ENCODE results near the gene ORM1. TPM values are rescaled to one million over a fixed set of nuclear protein-coding genes. Genes with fewer than 3 reads are reported as not detected.
"Not testable (repeated sequence)": the region's sequence is repeated elsewhere in the genome, so short reads cannot be mapped to it uniquely, and the experiment has no call there.

ORM1 gene
- 4.0 and 4.4 TPM in 2 replicates for total RNA-seq (2021)
- long read RNA-seq: 0 reads

- not testable (repeated sequence) for H3K27me3 ChIP-seq (ENCODE audit: insufficient read depth, low read length); H4K91ac ChIP-seq (ENCODE audit: insufficient read length, low read depth, low read length); H3K23ac ChIP-seq (ENCODE audit: insufficient read length, low read depth, low read length); H3K4me2 ChIP-seq (ENCODE audit: insufficient read depth, insufficient read length, low read length); H3K9me3 Mint-ChIP-seq; H3K14ac ChIP-seq (ENCODE audit: insufficient read depth, low read length); H2AFZ ChIP-seq (ENCODE audit: low read length); H3K4me3 Mint-ChIP-seq; H3K9ac ChIP-seq (ENCODE audit: extremely low read depth, insufficient read length, low read length); H4K8ac ChIP-seq (replicated peaks; ENCODE audit: insufficient read length, low read depth, low read length); H3K27ac ChIP-seq (ENCODE audit: insufficient read length, low read depth, low read length); H3K4ac ChIP-seq (ENCODE audit: low read depth, low read length); H3K23me2 ChIP-seq (ENCODE audit: insufficient read length, low read depth, low read length, poor library complexity, severe bottlenecking); H3K56ac ChIP-seq (ENCODE audit: insufficient read length, low read depth, low read length); H3K4me1 Mint-ChIP-seq; H2BK5ac ChIP-seq (ENCODE audit: insufficient read length, low read length); H3K9me3 ChIP-seq (ENCODE audit: control insufficient read depth, low read depth, low read length); H3K27ac Mint-ChIP-seq; H3K79me1 ChIP-seq (ENCODE audit: insufficient read depth, low read depth, low read length, poor library complexity, severe bottlenecking); H2BK120ac ChIP-seq (ENCODE audit: low read depth, low read length, poor library complexity, severe bottlenecking); DNase-seq; H3K18ac ChIP-seq (ENCODE audit: insufficient read length, low read depth, low read length); H3K27me3 Mint-ChIP-seq (ENCODE audit: low read depth); H2AK5ac ChIP-seq (ENCODE audit: insufficient read length, low read length); H4K5ac ChIP-seq (ENCODE audit: insufficient read length, low read depth, low read length); H3K4me1 ChIP-seq (ENCODE audit: insufficient read depth, low read length); H4K20me1 ChIP-seq (ENCODE audit: control insufficient read depth, insufficient read depth, insufficient read length); H3K36me3 Mint-ChIP-seq (ENCODE audit: insufficient read depth in 1 of 3, low read depth in 3 of 3); H2BK12ac ChIP-seq (ENCODE audit: insufficient read length, low read depth, low read length); H3K79me2 ChIP-seq (ENCODE audit: insufficient read depth, low read length); H2BK20ac ChIP-seq (ENCODE audit: low read depth, low read length, poor library complexity, severe bottlenecking); H2BK15ac ChIP-seq (ENCODE audit: low read depth, low read length); H3T11ph ChIP-seq (ENCODE audit: low read length)
- WGBS (ENCODE audit: extremely low coverage, insufficient read length, low lambda C conversion rate): no CpG with 5 or more reads among the region's 15 CpGs
Measured at GRCh38 chr9:114322831-114323531, at the start of gene ORM1. Gene ORM1, plus strand, starts transcription at chr9:114323098. Its CDS starts 36 bp downstream, at chr9:114323134.
